GM21360 (cell line): Measurements from ENCODE around the gene INO80B.
"Not testable (repeated sequence)": the region's sequence is repeated elsewhere in the genome, so short reads cannot be mapped to it uniquely, and the experiment has no call there.

Source experiments
- ATAC-seq: cut with Tn5 transposase; IDR thresholded peaks from one replicate; pipeline ENCODE4 v1.9.1; 2021; ENCODE audit warnings: mild to moderate bottlenecking, moderate library complexity; ENCODE audit not compliant: unreplicated experiment

Gene INO80B

DNA sequence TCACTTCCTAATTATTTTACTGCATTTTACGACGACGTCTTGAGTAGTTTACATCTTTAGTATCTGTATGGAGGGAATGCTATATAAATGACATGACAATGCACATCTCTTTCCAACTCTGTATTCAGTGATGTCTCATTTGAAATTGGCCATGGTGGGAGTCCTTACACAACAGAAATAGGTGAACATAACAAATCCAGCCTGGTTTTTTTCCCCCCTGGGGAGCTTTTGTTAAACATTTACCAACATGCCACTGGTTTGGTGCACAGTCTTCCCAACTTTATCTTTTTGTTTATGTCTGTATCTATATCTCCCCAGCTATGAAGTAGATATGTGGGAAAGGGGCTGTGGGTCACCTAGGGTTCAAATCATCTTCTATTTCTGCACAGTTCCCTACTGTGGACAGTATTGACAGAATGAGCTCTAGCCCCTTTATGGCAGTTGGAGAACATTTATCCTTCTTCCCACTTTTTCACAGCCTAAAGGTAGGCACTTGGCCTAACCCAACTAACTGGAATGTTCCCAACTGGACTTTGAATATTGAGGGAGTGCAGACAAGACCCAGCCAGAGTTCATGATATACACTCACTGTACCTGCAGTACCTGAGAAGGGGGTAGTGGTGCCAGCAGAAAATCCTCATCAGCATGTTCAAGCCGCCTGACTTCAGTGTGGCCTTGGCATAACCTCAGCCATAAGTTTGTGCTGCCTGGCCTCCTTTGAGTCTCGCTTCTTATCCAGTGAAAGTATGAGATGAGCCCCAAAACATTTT, 7.5 kb upstream of the INO80B start:
- no peak for ATAC-seq

GRCh38 chr2:74448771-74449170, 6.1 kb upstream of the INO80B start:
- no peak for ATAC-seq

DNA sequence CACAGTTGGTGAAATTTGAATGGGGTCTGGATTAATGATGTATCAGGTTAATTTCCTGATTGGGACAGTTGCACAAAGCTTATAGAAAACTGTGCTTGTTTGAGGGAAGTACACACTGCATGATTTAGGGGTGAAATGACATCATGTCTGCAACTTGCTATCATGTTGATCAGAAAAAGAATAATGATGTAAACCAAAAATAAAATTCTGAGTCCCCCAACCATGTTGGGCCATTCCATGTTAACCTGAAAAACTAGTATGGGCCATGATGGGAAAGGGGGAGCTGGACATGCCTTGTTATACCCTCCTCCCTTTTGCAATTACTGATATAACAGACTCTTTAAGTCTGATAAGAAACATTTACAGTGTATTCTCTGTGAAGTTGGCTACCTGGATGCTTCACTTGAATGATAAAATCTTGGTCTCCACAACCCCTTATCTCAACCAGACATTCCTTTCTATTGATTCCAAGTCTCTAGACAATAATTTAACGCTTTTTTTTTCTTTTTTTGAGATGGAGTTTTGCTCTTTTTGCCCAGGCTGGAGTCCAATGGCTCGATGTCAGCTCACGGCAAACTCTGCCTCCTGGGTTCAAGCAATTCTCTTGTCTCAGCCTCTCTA, 4.2 kb upstream of the INO80B start:
- no peak for ATAC-seq

DNA sequence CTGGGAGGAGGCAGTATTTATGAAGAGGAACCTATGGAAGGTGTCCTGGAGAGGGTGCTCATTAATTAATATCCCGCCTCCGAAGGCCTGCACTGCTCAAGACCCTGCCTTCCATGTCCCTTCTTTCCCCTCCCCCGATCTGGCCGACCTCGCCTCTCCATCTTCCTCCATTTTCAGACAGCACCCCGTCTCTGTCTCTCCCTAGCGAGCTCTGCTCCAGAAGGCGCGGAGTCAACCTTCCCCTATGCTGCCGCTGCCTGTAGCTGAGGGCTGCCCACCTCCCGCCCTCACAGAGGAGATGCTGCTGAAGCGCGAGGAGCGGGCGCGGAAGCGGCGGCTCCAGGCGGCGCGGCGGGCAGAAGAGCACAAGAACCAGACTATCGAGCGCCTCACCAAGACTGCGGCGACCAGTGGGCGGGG, 2.3 kb downstream of the INO80B start:
- ATAC-seq = no peak

- peak; percentile 30 for ATAC-seq
Observed at GRCh38 chr2:74457549-74458131, 2.8 kb downstream of the INO80B start.

GRCh38 chr2:74458132-74458937, 3.4 kb downstream of the INO80B start, which contains the start of gene WBP1:
Gene WBP1, plus strand, starts transcription at chr2:74458438. Its CDS starts 165 bp downstream, at chr2:74458603.
- peak; percentile 78 for ATAC-seq

- ATAC-seq = no peak
Observed at GRCh38 chr2:74458938-74459363, 4.1 kb downstream of the INO80B start.

DNA sequence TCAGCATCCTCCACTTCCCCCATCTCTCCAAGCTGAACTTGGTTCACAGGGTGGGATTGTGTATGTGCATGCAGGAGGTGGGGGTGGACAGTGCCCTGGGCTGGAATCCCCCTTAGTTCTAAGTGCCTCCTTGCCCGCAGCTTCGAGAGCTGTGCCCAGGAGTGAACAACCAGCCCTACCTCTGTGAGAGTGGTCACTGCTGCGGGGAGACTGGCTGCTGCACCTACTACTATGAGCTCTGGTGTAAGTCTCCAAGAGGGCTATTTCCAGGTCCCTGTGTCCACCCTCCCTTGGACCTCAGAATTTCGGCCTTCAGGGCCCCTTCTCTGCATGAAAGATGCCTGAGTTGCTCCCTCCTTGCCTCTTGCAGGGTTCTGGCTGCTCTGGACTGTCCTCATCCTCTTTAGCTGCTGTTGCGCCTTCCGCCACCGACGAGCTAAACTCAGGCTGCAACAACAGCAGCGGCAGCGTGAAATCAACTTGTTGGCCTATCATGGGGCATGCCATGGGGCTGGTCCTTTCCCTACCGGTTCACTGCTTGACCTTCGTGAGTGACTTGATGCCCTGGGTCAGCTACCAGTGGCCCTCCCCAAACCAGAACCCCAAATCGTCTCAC, 4.7 kb downstream of the INO80B start:
- ATAC-seq = not testable (repeated sequence)

GRCh38 chr2:74460187-74460586, 5.3 kb downstream of the INO80B start:
- not testable (repeated sequence) for ATAC-seq

GRCh38 chr2:74461187-74462053, 6.5 kb downstream of the INO80B start:
- no peak for ATAC-seq

- ATAC-seq = no peak
Observed at GRCh38 chr2:74462054-74462785, 7.3 kb downstream of the INO80B start.

- no peak for ATAC-seq
Observed at GRCh38 chr2:74462786-74463105, 7.9 kb downstream of the INO80B start.

DNA sequence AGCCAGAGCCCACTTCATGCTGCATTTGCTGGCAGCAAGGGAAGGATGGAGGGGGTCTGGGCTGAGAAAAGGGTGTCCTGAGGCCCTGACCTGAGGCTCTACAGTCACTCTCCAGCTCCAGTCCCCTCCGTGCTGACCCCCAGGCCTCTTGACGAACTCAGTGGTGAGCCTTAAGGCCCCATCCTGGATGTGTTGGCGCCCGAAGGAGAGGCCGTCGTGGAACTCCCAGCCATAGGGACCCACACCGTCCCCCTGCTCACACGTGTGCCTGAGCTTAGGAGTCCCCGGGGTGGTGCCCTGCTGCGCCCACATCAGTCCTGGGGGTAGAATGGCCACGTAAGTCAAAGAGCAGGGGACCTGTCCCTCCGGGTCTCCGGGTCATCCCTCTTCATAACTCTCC, 9.5 kb downstream of the INO80B start:
- ATAC-seq = no peak

- ATAC-seq = not testable (repeated sequence)
Observed at GRCh38 chr2:74470742-74471141, 15.9 kb downstream of the INO80B start.

DNA sequence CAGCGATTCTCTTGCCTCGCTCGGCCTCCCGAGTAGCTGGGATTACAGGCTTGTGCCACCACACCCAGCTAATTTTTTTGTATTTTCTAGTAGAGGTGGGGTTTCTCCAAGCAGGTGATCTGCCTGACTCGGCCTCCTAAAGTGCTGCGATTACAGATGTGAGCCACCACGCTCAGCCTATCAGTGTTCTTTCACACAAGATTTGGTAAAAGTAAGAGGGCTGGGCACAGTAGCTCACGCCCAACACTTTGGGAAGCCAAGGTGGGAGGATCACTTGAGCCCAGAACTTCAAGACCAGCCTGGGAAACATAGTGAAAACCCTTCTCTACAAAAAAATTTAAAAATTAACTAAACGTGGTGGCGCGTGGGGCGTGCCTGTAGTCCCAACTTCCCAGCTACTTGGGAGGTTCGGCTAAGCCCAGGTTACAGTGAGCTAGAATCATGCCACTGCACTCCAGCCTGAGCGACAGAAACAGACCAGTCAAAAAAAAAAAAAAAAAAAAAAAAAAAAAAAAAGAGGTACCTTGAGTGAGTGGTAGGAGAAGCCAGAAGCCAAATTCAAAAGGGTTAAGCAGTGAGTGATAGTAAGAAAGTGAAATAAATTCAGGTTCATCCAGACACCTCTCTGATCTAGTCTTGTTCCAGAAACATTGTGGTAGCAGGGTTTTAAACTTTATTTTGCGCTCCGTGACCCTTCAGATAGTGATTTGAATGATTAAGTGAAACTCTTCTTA, 16.6 kb downstream of the INO80B start:
- ATAC-seq = no peak

- ATAC-seq = peak; percentile 82
Observed at GRCh38 chr2:74472086-74472944, 17.4 kb downstream of the INO80B start, which contains the start of gene MRPL53. Gene MRPL53, minus strand, starts transcription at chr2:74472680. Its CDS starts 20 bp downstream, at chr2:74472660.

DNA sequence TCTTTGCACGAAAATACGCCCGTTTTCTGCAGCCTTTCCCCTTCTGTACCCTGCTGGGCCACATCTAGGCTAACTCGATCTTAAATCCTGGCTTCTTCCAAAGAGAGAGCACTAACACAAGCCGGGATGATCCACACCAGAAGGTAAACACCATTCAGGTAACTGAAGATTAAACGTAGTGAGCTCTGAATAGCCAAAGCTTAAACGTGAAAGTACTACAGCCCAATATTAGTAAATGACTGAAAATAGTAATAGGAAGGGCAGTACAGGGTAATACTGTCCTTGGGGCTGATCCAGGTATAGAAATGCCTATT, 18.0 kb downstream of the INO80B start:
- no peak for ATAC-seq

- no peak for ATAC-seq
Observed at GRCh38 chr2:74474481-74474880, 19.6 kb downstream of the INO80B start.
